AG10803 (cell line): ENCODE data around the gene IL6.
"Not testable (repeated sequence)": the region's sequence is repeated elsewhere in the genome, so short reads cannot be mapped to it uniquely, and the experiment has no call there.

Experiments
- DNase-seq: peaks from one replicate; pipeline ENCODE4 v3.0.0; 2010; ENCODE audit warnings: low read depth
- H3K4me3 ChIP-seq: 2 replicates; pipeline ENCODE4 v1.5.1; 2011; ENCODE audit warnings: mild to moderate bottlenecking, low read length, control low read depth
- TF ChIP-seq, protein P1 (sequence below): conservative IDR thresholded peaks from 2 replicates; pipeline ENCODE4 v1.5.1; 2011; ENCODE audit warnings: mild to moderate bottlenecking, low read length, control low read depth, inconsistent platforms

The IL6 gene

DNA sequence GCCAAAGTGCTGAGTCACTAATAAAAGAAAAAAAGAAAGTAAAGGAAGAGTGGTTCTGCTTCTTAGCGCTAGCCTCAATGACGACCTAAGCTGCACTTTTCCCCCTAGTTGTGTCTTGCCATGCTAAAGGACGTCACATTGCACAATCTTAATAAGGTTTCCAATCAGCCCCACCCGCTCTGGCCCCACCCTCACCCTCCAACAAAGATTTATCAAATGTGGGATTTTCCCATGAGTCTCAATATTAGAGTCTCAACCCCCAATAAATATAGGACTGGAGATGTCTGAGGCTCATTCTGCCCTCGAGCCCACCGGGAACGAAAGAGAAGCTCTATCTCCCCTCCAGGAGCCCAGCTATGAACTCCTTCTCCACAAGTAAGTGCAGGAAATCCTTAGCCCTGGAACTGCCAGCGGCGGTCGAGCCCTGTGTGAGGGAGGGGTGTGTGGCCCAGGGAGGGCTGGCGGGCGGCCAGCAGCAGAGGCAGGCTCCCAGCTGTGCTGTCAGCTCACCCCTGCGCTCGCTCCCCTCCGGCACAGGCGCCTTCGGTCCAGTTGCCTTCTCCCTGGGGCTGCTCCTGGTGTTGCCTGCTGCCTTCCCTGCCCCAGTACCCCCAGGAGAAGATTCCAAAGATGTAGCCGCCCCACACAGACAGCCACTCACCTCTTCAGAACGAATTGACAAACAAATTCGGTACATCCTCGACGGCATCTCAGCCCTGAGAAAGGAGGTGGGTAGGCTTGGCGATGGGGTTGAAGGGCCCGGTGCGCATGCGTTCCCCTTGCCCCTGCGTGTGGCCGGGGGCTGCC is at the start of gene IL6:
IL6 (plus strand) TSS at position 294 of the 807 bp plus-strand sequence; CDS start at position 357, 63 bp downstream.
- H3K4me3 ChIP-seq = peak within 1 kb of the TSS; percentile 82
- TF ChIP-seq, protein P1, sequence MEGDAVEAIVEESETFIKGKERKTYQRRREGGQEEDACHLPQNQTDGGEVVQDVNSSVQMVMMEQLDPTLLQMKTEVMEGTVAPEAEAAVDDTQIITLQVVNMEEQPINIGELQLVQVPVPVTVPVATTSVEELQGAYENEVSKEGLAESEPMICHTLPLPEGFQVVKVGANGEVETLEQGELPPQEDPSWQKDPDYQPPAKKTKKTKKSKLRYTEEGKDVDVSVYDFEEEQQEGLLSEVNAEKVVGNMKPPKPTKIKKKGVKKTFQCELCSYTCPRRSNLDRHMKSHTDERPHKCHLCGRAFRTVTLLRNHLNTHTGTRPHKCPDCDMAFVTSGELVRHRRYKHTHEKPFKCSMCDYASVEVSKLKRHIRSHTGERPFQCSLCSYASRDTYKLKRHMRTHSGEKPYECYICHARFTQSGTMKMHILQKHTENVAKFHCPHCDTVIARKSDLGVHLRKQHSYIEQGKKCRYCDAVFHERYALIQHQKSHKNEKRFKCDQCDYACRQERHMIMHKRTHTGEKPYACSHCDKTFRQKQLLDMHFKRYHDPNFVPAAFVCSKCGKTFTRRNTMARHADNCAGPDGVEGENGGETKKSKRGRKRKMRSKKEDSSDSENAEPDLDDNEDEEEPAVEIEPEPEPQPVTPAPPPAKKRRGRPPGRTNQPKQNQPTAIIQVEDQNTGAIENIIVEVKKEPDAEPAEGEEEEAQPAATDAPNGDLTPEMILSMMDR = no peak
- DNase-seq = peak; percentile 98

DNA sequence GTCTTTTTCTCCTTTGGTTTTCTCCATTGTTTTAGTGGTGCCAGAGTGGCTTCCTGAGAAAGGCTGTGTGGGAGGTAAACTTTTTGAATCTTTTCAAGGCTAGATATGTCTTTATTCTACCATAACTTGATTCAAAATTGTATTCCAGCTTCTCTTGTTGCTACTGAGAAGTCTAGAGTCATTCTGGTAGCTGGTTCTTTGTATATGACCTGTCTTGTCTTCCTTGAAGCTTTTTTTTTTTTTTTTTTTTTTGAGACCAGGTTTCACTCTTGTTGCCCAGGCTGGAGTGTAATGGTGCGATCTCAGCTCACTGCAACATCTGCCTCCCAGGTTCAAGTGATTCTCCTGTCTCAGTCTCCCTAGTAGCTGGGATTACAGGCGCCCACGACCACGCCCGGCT is 49.7 kb upstream of the IL6 start:
- DNase-seq, H3K4me3 ChIP-seq: not testable (repeated sequence)

DNA sequence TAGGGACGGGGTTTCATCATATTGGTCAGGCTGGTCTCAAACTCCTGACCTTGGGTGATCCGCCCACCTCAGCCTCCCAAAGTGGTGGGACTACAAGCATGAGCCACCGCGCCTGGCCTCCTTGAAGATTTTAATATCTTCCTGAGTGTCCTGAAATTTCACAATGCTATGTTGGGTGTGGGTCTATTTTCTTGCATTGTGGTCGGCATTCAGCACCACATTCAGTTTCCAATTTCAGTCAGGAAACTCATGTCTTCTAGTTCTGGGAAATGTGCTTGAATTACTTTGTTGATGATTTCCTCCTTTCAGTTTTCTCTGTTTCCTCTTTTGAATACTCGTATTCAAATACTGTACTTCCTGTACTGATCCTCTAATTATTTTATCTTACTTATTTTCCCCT is 49.3 kb upstream of the IL6 start:
- no peak for DNase-seq
- TF ChIP-seq, protein P1 = no peak
- H3K4me3 ChIP-seq = no peak overlapping the region

DNA sequence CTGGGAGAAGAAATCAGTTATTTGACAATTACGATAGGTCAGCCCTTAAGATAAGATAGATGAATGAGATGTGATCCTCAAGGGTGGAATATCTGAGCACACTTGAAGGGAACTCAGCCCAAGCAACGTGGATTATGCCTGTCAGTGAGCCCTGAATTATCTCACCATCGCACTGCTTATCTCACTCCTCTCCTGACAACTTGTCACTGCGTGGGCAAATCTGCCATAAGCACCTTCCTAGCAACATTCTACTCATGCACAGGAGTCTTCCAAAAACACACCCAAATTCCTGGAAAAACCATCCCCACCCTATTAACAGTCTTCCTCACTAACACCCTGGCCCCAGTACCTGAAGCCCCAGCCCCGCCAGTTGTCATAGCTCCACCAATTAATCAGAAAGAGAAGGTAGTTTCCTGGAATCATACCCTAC is 46.5 kb upstream of the IL6 start:
- no peak overlapping the region for H3K4me3 ChIP-seq
- TF ChIP-seq, protein P1 = no peak
- DNase-seq = no peak

DNA sequence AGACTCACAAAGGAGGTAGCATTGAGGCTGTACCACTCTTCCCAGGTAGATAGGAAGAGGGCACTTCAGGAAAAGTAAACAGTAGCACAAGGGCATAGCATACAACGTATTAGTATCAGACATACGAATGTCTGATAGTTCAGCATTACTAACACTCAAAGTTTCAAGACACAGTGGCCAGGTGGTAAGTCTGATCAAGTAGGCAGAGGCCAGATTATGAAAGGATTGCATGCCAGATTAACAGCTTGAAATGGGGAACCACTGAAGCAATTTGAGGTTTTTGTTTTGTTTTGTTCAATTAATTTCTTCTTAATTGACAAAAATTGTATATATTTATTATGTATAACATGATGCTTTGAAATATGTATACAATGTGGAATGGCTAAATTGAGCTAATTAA is 45.7 kb upstream of the IL6 start:
- DNase-seq = no peak
- TF ChIP-seq, protein P1 = no peak
- H3K4me3 ChIP-seq = no peak overlapping the region

DNA sequence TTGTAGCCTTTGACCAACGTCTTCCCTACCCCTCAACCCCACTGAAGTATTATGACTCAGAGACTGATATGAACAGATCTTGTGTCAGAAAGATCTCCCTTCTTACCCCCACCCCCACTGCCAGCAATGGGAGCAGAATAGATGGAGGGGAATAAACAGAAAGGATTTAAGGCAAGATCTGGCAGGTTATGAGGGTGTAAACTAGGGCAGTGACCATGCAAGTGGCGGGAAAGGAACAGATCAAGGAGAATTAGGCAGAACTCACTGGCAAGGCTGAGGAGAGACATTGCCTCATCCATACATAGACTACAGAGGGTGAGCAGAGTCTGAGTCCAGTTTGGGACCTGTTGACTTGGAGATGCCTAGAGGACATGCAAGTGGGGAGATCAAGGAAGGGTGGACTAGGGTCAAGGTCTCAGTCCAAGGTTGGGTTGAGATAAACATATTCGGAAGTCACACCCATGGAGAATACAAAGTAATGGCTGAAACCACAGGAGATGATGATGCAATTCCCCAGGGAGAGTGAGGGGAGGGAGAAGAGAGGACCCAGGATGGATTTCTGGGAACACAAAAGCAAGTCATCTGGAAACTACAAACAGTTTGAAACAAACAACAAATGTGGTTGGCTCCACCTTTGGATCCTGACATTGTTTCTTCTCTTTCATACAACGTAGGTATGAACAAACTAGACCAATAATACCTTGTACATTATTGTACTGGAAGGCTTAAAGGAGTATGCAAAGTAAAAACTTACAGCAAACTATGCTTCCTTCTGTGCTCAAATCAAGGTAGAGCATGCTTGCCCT is 44.9 kb upstream of the IL6 start:
- H3K4me3 ChIP-seq = no peak overlapping the region
- no peak for DNase-seq
- TF ChIP-seq, protein P1 = no peak

DNA sequence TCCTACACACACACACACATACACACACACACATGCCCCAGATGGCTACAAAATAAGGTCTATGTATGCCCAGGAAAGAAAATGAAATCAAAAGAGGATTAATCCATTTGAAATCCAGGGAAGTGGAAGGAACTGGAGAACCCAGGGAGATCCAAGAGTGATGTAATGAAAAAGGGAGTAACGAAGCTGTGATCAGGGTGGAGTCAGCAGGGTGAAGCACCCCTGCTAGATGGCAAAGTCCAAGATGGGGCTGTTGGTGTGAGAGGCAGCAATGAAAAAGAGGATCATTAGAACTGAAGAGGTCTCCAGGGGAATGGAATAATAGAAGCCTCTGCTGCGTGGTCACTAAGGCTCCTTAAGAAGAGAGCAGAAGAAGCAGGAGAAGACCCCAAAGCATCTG is 43.6 kb upstream of the IL6 start:
- DNase-seq = no peak
- TF ChIP-seq, protein P1 = no peak
- no peak overlapping the region for H3K4me3 ChIP-seq
